ENCODE data around the gene GNAL. TPM values are rescaled to one million over a fixed set of nuclear protein-coding genes. Genes with fewer than 3 reads are reported as not detected.

GNAL gene
- total RNA-seq, 1 experiment from 2014 or later, result 4.6 TPM

GRCh38 chr18:11762429-11762828 is 73.4 kb downstream of the GNAL start:
- H3K4me3 ChIP-seq (replicated peaks in 1 of 2; ENCODE audit: low read depth in 1 of 2, low read length in 2 of 2), result no peak overlapping the region
- CTCF ChIA-PET, result no interaction called here
- TF ChIP-seq TCF7L2 (IDR thresholded peaks at IDR 0.05; ENCODE audit: borderline replicate concordance, extremely low read depth, insufficient read depth, insufficient read length) (no peak), RAD21 (IDR thresholded peaks at IDR 0.05; ENCODE audit: low read depth) (no peak), SP1 (IDR thresholded peaks at IDR 0.05; ENCODE audit: low read depth) (no peak), ZBTB33 (IDR thresholded peaks at IDR 0.05; ENCODE audit: extremely low read depth, insufficient replicate concordance, low read length) (no peak), REST (IDR thresholded peaks at IDR 0.05; ENCODE audit: low read depth) (no peak), CTCF (IDR thresholded peaks at IDR 0.05 in 2 of 3, conservative IDR thresholded peaks at IDR 0.05 in 1 of 3; ENCODE audit: borderline replicate concordance in 1 of 3, insufficient read depth in 1 of 3, low read depth in 2 of 3, low read length in 2 of 3) (no peak), SIN3A (IDR thresholded peaks at IDR 0.05; ENCODE audit: low read depth) (no peak), CBX3 (IDR thresholded peaks at IDR 0.05; ENCODE audit: low read depth) (no peak), SRF (IDR thresholded peaks at IDR 0.05; ENCODE audit: low read depth) (no peak), YY1 (IDR thresholded peaks at IDR 0.05; ENCODE audit: extremely low read depth, insufficient replicate concordance, low read depth, low read length) (no peak), ELF1 (IDR thresholded peaks at IDR 0.05; ENCODE audit: borderline replicate concordance, low read depth) (no peak), MAX (IDR thresholded peaks at IDR 0.05) (no peak), POLR2AphosphoS5 (IDR thresholded peaks at IDR 0.05; ENCODE audit: low read depth, low read length) (no peak), ATF3 (IDR thresholded peaks at IDR 0.05) (no peak), ZFX (IDR thresholded peaks at IDR 0.05) (no peak), ZNF274 (IDR thresholded peaks at IDR 0.05; ENCODE audit: low read depth, low read length) (no peak), FOSL1 (IDR thresholded peaks at IDR 0.05; ENCODE audit: low read depth) (no peak), EZH2 (IDR thresholded peaks at IDR 0.05) (no peak), CEBPB (IDR thresholded peaks at IDR 0.05; ENCODE audit: low read depth) (no peak)
- POLR2A ChIA-PET, result no interaction called here
- DNase-seq (ENCODE audit: low read depth, low spot score) (no peak), ATAC-seq (no peak)
- H3K4me2 ChIP-seq (ENCODE audit: low read length), result no peak overlapping the region
- no peaks in the 10 kb centered on the region for H3K9me3 ChIP-seq (ENCODE audit: control insufficient read depth in 1 of 2, insufficient read depth in 1 of 2, low read depth in 1 of 2, low read length in 2 of 2)
- H3K4me1 ChIP-seq (ENCODE audit: control insufficient read depth in 1 of 2, insufficient read depth in 2 of 2, low read length in 2 of 2), result no peaks in the 10 kb centered on the region; a peak in 1 of 4 replicates
- BruUV-seq (replicated peaks), result no TSS peak
- no peak overlapping the region for H2AFZ ChIP-seq (ENCODE audit: low read depth, low read length, poor library complexity, severe bottlenecking)
- intact Hi-C loops (cut with micrococcal nuclease), result no loop called here
- H3K9ac ChIP-seq (ENCODE audit: low read length), result no peak overlapping the region
- RAD21 ChIA-PET (ENCODE audit: low non-redundant PET in 1 of 2, low total read pairs in 2 of 2, uncharacterized antibody in 2 of 2, unreplicated experiment in 2 of 2), result no interaction called here
- no peaks in the 10 kb centered on the region for H4K20me1 ChIP-seq (ENCODE audit: insufficient read depth)
- H3K36me3 ChIP-seq (ENCODE audit: control insufficient read depth in 1 of 2, insufficient read depth in 2 of 2, low read length in 2 of 2), result no peaks in the 10 kb centered on the region
- H3K27me3 ChIP-seq (ENCODE audit: insufficient read depth, low read length), result no peaks in the 10 kb centered on the region
- H3K79me2 ChIP-seq (ENCODE audit: insufficient read depth, low read length), result no peaks in the 10 kb centered on the region
- H3K27ac ChIP-seq (ENCODE audit: low read depth, low read length), result no peak overlapping the region
- no peaks in the 10 kb centered on the region for H3K9me2 ChIP-seq (ENCODE audit: insufficient read depth)

Measured in HCT116 (cell line).